Heart left ventricle (tissue), 13 donors: ENCODE data around the gene JPH3.

ENCODE experiments used
- POLR2A ChIP-seq, 2 donors: fragments of 450-650 bp; IDR thresholded peaks; one replicate each; pipeline ENCODE4 v1.6.1; 2017; ENCODE audit warnings: antibody characterized with exemption in 2 of 2, mild to moderate bottlenecking in 2 of 2, moderate library complexity in 2 of 2
- TF ChIP-seq, protein P1 (sequence below), 12 donors: fragments of 200-600 bp; sonication (generic) in 4 of 12; IDR thresholded peaks; one replicate each; pipeline versions ENCODE4 v1.5.0 to v1.8.0; 2018 to 2022; ENCODE audit warnings: antibody characterized with exemption in 12 of 12, mild to moderate bottlenecking in 5 of 12
- donor health status: ischemic (EF 13 %, LVEDD 7.1; RV severe dilation, severe dysfunction).
- donor health status: DM: no; HTN: yes; CAD: no.
- donor health status: DM: no; HTN: no; CAD: no.
- donor health status: ischemic (EF 25% LVEDD 6.9; RV normal size, moderate dysfunction).
- donor health status: ischemic (EF 25% LVEDD 5.7; RV mildly dilated, moderate dysfunction).
- donor health status: ischemic (EF 35%, LVEDD 5.7; RV mildly dilated, moderate dysfunction).
- donor health status: nonischemic (EF 11% LVEDD 7.7; RV severe dilation, severe dysfunction).
- donor health status: DM: yes; HTN: yes; CAD: no.
- donor health status: PGD.
- donor health status: ischemic (EF 29% LVEDD 5.4; RV normal size, mild dysfunction).
- donor health status: nonischemic (EF 23%, LVEDD 6.1; RV moderate dilation, normal function).

- no peak for TF ChIP-seq POLR2A (IDR thresholded peaks at IDR 0.05)
- TF ChIP-seq, protein P1, sequence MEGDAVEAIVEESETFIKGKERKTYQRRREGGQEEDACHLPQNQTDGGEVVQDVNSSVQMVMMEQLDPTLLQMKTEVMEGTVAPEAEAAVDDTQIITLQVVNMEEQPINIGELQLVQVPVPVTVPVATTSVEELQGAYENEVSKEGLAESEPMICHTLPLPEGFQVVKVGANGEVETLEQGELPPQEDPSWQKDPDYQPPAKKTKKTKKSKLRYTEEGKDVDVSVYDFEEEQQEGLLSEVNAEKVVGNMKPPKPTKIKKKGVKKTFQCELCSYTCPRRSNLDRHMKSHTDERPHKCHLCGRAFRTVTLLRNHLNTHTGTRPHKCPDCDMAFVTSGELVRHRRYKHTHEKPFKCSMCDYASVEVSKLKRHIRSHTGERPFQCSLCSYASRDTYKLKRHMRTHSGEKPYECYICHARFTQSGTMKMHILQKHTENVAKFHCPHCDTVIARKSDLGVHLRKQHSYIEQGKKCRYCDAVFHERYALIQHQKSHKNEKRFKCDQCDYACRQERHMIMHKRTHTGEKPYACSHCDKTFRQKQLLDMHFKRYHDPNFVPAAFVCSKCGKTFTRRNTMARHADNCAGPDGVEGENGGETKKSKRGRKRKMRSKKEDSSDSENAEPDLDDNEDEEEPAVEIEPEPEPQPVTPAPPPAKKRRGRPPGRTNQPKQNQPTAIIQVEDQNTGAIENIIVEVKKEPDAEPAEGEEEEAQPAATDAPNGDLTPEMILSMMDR (IDR thresholded peaks at IDR 0.05): no peak
These were observed 102.5 kb downstream of the JPH3 start for GRCh38 chr16:87704754-87705353.
